H1 (cell line): Measurements from ENCODE around the gene STARD3NL. TPM values are rescaled to one million over a fixed set of nuclear protein-coding genes. Genes with fewer than 3 reads are reported as not detected.

Experiments used
- CTCF ChIA-PET: fragments of 300-600 bp; sonication (Branson Sonifier 250); formaldehyde crosslinking; loops from one replicate; lab custom pipeline; 2021; ENCODE audit not compliant: partially characterized antibody; lab: Charles Lee
- POLR2A ChIA-PET: fragments of 300-600 bp; sonication (Branson Sonifier 250); formaldehyde crosslinking; loops from one replicate; lab custom pipeline; 2021; ENCODE audit warnings: inconsistent platforms; ENCODE audit not compliant: partially characterized antibody; lab: Charles Lee
- DNase-seq, 2 experiments: peaks; one replicate each; pipeline versions ENCODE4 v3.0.0 to v3.0.0-alpha.2; 2010 to 2022; ENCODE audit warnings: low spot score in 2 of 2, low read depth in 1 of 2, mixed read lengths in 1 of 2
- FAIRE-seq: peaks from 2 replicates; lab custom pipeline; 2011; peaks lifted over from hg19 to GRCh38; lab: Jason Lieb, UNC
- H2AFZ ChIP-seq: 2 replicates; pipeline ENCODE4 v1.8.1; 2012; ENCODE audit warnings: low read length, inconsistent platforms
- H2AK5ac ChIP-seq: 2 replicates; pipeline ENCODE4 v1.6.1; 2013; ENCODE audit warnings: low read depth, low read length
- H2BK120ac ChIP-seq: replicated peaks from 2 replicates; pipeline ENCODE3; 2013; ENCODE audit warnings: low read depth, low read length, inconsistent platforms
- H2BK12ac ChIP-seq: 2 replicates; pipeline ENCODE4 v1.6.1; 2013; ENCODE audit warnings: low read depth, low read length
- H2BK15ac ChIP-seq: 2 replicates; pipeline ENCODE4 v1.6.1; 2013; ENCODE audit warnings: low read length
- H2BK20ac ChIP-seq: 2 replicates; pipeline ENCODE4 v1.6.1; 2013; ENCODE audit warnings: low read length
- H2BK5ac ChIP-seq: 2 replicates; pipeline ENCODE4 v1.6.1; 2013; ENCODE audit warnings: low read depth, low read length
- H3K14ac ChIP-seq: 2 replicates; pipeline ENCODE4 v1.6.1; 2013; ENCODE audit warnings: inconsistent platforms; ENCODE audit not compliant: insufficient read length
- H3K18ac ChIP-seq: 2 replicates; pipeline ENCODE4 v1.6.1; 2013; ENCODE audit warnings: low read length; ENCODE audit errors: extremely low read depth
- H3K23ac ChIP-seq: 2 replicates; pipeline ENCODE4 v1.6.1; 2013; ENCODE audit warnings: inconsistent platforms; ENCODE audit not compliant: insufficient read length
- H3K23me2 ChIP-seq: 2 replicates; pipeline ENCODE4 v1.6.1; 2013; ENCODE audit warnings: low read depth, low read length
- H3K27ac ChIP-seq: 2 replicates; pipeline ENCODE4 v1.6.1; 2011; ENCODE audit warnings: low read depth, low read length, inconsistent platforms
- H3K27me3 ChIP-seq, 4 experiments: replicated peaks in 1 of 4; 1 replicate in 1 of 4; 2 replicates in 3 of 4; pipeline versions ENCODE4 v1.6.1 to v1.8.1; 2011 to 2013; ENCODE audit warnings: low read length in 3 of 4, mild to moderate bottlenecking in 3 of 4, inconsistent platforms in 2 of 4, mixed read lengths in 2 of 4, moderate library complexity in 1 of 4; ENCODE audit not compliant: control insufficient read depth in 3 of 4, insufficient read depth in 3 of 4; ENCODE audit errors: extremely low read depth in 1 of 4
- H3K36me3 ChIP-seq, 4 experiments: 2 replicates each; pipeline versions ENCODE4 v1.6.1 to v1.8.1; 2011 to 2013; ENCODE audit warnings: mild to moderate bottlenecking in 4 of 4, low read length in 3 of 4, moderate library complexity in 2 of 4, control low read depth in 1 of 4, inconsistent platforms in 1 of 4; ENCODE audit not compliant: insufficient read depth in 4 of 4, control insufficient read depth in 2 of 4
- H3K4ac ChIP-seq: replicated peaks from 2 replicates; pipeline ENCODE3; 2013; ENCODE audit warnings: low read length, low read depth, mixed read lengths, inconsistent platforms; ENCODE audit not compliant: insufficient read length
- H3K4me1 ChIP-seq, 4 experiments: replicated peaks in 1 of 4; 1 replicate in 1 of 4; 2 replicates in 3 of 4; pipeline versions ENCODE4 v1.6.1 to v1.8.1; 2011 to 2013; ENCODE audit warnings: low read length in 3 of 4, inconsistent platforms in 2 of 4, mixed read lengths in 1 of 4; ENCODE audit not compliant: insufficient read depth in 4 of 4, control insufficient read depth in 3 of 4
- H3K4me2 ChIP-seq, 2 experiments: 2 replicates each; pipeline versions ENCODE4 v1.6.1 to v1.8.1; 2011 to 2013; ENCODE audit warnings: low read depth in 2 of 2, low read length in 2 of 2, control low read depth in 1 of 2, inconsistent platforms in 1 of 2, mild to moderate bottlenecking in 1 of 2; ENCODE audit not compliant: insufficient read depth in 1 of 2
- H3K4me3 ChIP-seq, 4 experiments: fragments of 200-600, 300-600 bp in 1 of 4; sonication (generic), shearing (Covaris generic), sonication (Bioruptor Twin) in 1 of 4; 2 replicates each; pipeline versions ENCODE4 v1.5.1 to v1.8.1; 2011 to 2016; ENCODE audit warnings: low read length in 4 of 4, low read depth in 3 of 4, control low read depth in 2 of 4, inconsistent platforms in 2 of 4, mild to moderate bottlenecking in 2 of 4, mixed read lengths in 1 of 4, moderate library complexity in 1 of 4; ENCODE audit not compliant: insufficient read depth in 2 of 4; ENCODE audit errors: extremely low read depth in 1 of 4
- H3K56ac ChIP-seq: replicated peaks from 2 replicates; pipeline ENCODE3; 2013; ENCODE audit warnings: low read depth, mild to moderate bottlenecking, mixed read lengths, low read length, inconsistent platforms; ENCODE audit not compliant: insufficient read length
- H3K79me1 ChIP-seq: 2 replicates; pipeline ENCODE4 v1.6.1; 2013; ENCODE audit warnings: low read depth, low read length, control low read depth
- H3K79me2 ChIP-seq, 2 experiments: 2 replicates each; pipeline versions ENCODE4 v1.6.1 to v1.8.1; 2012 to 2013; ENCODE audit warnings: low read length in 2 of 2, mild to moderate bottlenecking in 2 of 2, inconsistent platforms in 1 of 2; ENCODE audit not compliant: insufficient read depth in 2 of 2, control insufficient read depth in 1 of 2
- H3K9ac ChIP-seq, 4 experiments: replicated peaks in 1 of 4; 1 replicate in 1 of 4; 2 replicates in 3 of 4; pipeline versions ENCODE4 v1.6.1 to v1.8.1; 2011 to 2013; ENCODE audit warnings: low read depth in 3 of 4, low read length in 3 of 4, control low read depth in 2 of 4, mild to moderate bottlenecking in 2 of 4, moderate library complexity in 2 of 4, inconsistent platforms in 1 of 4; ENCODE audit errors: extremely low read depth in 1 of 4
- H3K9me3 ChIP-seq, 2 experiments: 2 replicates each; pipeline versions ENCODE4 v1.6.1 to v1.8.1; 2012 to 2013; ENCODE audit warnings: mild to moderate bottlenecking in 2 of 2, moderate library complexity in 2 of 2, control low read depth in 1 of 2, inconsistent platforms in 1 of 2, low read depth in 1 of 2, low read length in 1 of 2, mixed read lengths in 1 of 2; ENCODE audit not compliant: insufficient read depth in 2 of 2
- H4K20me1 ChIP-seq, 2 experiments: replicated peaks in 1 of 2; 2 replicates each; pipeline versions ENCODE3 to v1.8.1; 2011 to 2013; ENCODE audit warnings: inconsistent platforms in 2 of 2, low read length in 2 of 2, mild to moderate bottlenecking in 1 of 2; ENCODE audit not compliant: insufficient read depth in 2 of 2, control insufficient read depth in 1 of 2
- H4K5ac ChIP-seq: 2 replicates; pipeline ENCODE4 v1.6.1; 2013; ENCODE audit warnings: low read length, low read depth, mixed read lengths, inconsistent platforms; ENCODE audit not compliant: insufficient read length
- H4K8ac ChIP-seq: 2 replicates; pipeline ENCODE4 v1.8.0; 2013; ENCODE audit warnings: mild to moderate bottlenecking, moderate library complexity, low read length, inconsistent platforms; ENCODE audit not compliant: insufficient read depth; ENCODE audit errors: extremely low read depth
- H4K91ac ChIP-seq: replicated peaks from 2 replicates; pipeline ENCODE3; 2013; ENCODE audit warnings: low read length, mixed read lengths, inconsistent platforms; ENCODE audit not compliant: insufficient read length
- CBX8 ChIP-seq: fragments of 300-800, 300-1000 bp; sonication (generic); IDR thresholded peaks from 2 replicates; pipeline ENCODE4 v1.7.1; 2016; ENCODE audit warnings: low read depth, low read length, borderline replicate concordance
- CTBP2 ChIP-seq: IDR thresholded peaks from 2 replicates; pipeline ENCODE4 v1.7.0; 2011; ENCODE audit warnings: borderline replicate concordance, mild to moderate bottlenecking, moderate library complexity, mixed read lengths, low read length; ENCODE audit not compliant: insufficient read depth, insufficient read length
- EP300 ChIP-seq, 2 experiments: IDR thresholded peaks; 1 replicate in 1 of 2; 2 replicates in 1 of 2; pipeline ENCODE4 v1.6.1; 2011 to 2012; ENCODE audit warnings: low read depth in 2 of 2, low read length in 2 of 2, mild to moderate bottlenecking in 2 of 2, borderline replicate concordance in 1 of 2, inconsistent platforms in 1 of 2, moderate library complexity in 1 of 2
- KDM1A ChIP-seq: fragments of 200-600, 300-600 bp; sonication (generic); IDR thresholded peaks from 2 replicates; pipeline ENCODE4 v1.7.1; 2016; ENCODE audit warnings: mild to moderate bottlenecking, low read length, borderline replicate concordance
- KDM4A ChIP-seq: IDR thresholded peaks from one replicate; pipeline ENCODE4 v1.7.1; 2012; ENCODE audit warnings: low read depth, mild to moderate bottlenecking, moderate library complexity, low read length, inconsistent platforms; ENCODE audit not compliant: severe bottlenecking
- POLR2AphosphoS5 ChIP-seq: IDR thresholded peaks from 2 replicates; pipeline ENCODE4 v1.6.1; 2011; ENCODE audit warnings: low read depth, low read length
- RNF2 ChIP-seq: fragments of 200-900, 300-1000 bp; sonication (generic); IDR thresholded peaks from 2 replicates; pipeline ENCODE4 v1.7.1; 2016; ENCODE audit warnings: borderline replicate concordance, low read depth, mild to moderate bottlenecking, antibody characterized with exemption, low read length; ENCODE audit not compliant: poor library complexity, severe bottlenecking; ENCODE audit errors: missing control alignments
- SAP30 ChIP-seq: fragments of 300-600 bp; sonication (generic); IDR thresholded peaks from 2 replicates; pipeline ENCODE4 v1.7.1; 2012; ENCODE audit warnings: low read length, moderate library complexity, mild to moderate bottlenecking, inconsistent platforms; ENCODE audit not compliant: insufficient read depth, insufficient replicate concordance
- SIN3A ChIP-seq, 2 experiments: IDR thresholded peaks in 1 of 2; conservative IDR thresholded peaks in 1 of 2; 2 replicates each; pipeline ENCODE4 v1.6.1; 2011 to 2012; ENCODE audit warnings: low read length in 2 of 2, improper control_type of control experiment in 1 of 2, low read depth in 1 of 2, mild to moderate bottlenecking in 1 of 2
- SP2 ChIP-seq: IDR thresholded peaks from 2 replicates; pipeline ENCODE4 v1.6.1; 2012; ENCODE audit warnings: mild to moderate bottlenecking, low read length, inconsistent platforms
- SUZ12 ChIP-seq: fragments of 200-600 bp; sonication (generic); IDR thresholded peaks from 2 replicates; pipeline ENCODE4 v1.6.1; 2012; ENCODE audit warnings: mild to moderate bottlenecking, inconsistent platforms, low read length, moderate library complexity, mixed read lengths
- WGBS, 2 experiments: shearing (Covaris generic) in 1 of 2; methylation state at CpG; one replicate each; pipeline versions ENCODE4 v1.1.6 to v1.1.7; 2013 to 2015; ENCODE audit warnings: low lambda C conversion rate in 2 of 2, mixed read lengths in 2 of 2, inconsistent platforms in 1 of 2, low coverage in 1 of 2, missing lambda C conversion rate in 1 of 2; ENCODE audit not compliant: insufficient replicate concordance in 2 of 2, insufficient coverage in 1 of 2, insufficient read length in 1 of 2; ENCODE audit errors: extremely low coverage in 1 of 2, missing lambda C conversion rate in 1 of 2; 5-methylcytosine and 5-hydroxymethylcytosine counted together
- polyA plus RNA-seq, 7 experiments: library from polyadenylated mRNA; depleted of rRNA in 3 of 7; stranded (reverse) in 5 of 7; unstranded in 2 of 7; fragments of >200 nt in 5 of 7; fragments of 200-250 nt in 2 of 7; gene quantifications; 1 replicate in 5 of 7; 2 replicates in 1 of 7; 4 replicates in 1 of 7; pipeline versions ENCODE4 v1.2.1 to v1.2.3, GENCODE V29; 2011 to 2013; ENCODE audit warnings: missing spikeins in 2 of 7, mixed read lengths in 2 of 7
- total RNA-seq: library from RNA; stranded (reverse); fragmentation: NEBNext Ultra II Directional; extraction: Animal tissue kit (Norgen Biotek cat#: 25700); gene quantifications from 2 replicates; pipeline ENCODE4 v1.2.1, GENCODE V29; 2021

The STARD3NL gene
- total and polyA plus RNA-seq, 2 of the 8 experiments (the other 6 are each of a cell fraction or from before 2014, with no cell fraction given), result 27.1 to 40.5 TPM

DNA sequence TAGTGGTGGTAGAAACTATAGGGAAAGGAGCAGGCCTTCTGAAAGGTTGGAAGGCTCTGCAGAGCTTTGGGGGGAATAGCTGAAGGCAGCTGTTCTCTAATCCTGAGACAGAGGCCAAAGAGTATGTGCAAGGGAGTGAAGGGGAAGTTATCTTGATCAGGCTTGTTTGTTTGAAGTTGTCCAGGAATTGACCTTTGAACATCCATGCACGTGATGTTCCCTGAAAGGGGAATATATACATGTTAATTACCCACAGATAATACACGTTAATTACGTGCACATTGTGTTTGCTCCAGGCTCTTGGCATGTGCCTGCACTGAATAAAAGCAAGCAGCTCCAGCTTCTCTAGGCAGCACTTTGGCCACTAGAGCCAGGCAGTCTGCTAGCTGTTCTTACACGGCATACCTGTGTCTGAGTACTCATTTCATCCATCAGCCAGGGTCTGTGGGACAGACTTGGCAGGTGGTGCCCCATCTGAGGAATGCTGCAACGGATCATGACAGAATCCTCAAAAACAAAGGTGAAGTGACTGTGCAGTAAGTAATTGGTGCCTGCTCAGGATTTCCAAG lies 18.0 kb upstream of the STARD3NL start:
- Histone ChIP-seq H3K36me3 (no peaks in the 10 kb centered on the region), H3K14ac (no peak overlapping the region), H2AFZ (no peak overlapping the region), H3K4ac (no peak overlapping the region), H3K56ac (no peak overlapping the region), H3K9me3 (peaks cover 4 to 11% of the 10 kb centered on the region in 2 experiments; a peak in 3 of 4 replicates), H2BK5ac (no peak overlapping the region), H4K5ac (no peak overlapping the region), H2BK15ac (no peak overlapping the region), H3K27me3 (no peaks in the 10 kb centered on the region), H3K23me2 (no peaks in the 10 kb centered on the region), H3K79me1 (no peaks in the 10 kb centered on the region), H3K9ac (no peak overlapping the region), H4K91ac (no peak overlapping the region), H3K4me2 (no peak overlapping the region), H4K20me1 (no peaks in the 10 kb centered on the region), H2BK12ac (no peak overlapping the region), H2BK120ac (no peak overlapping the region), H2BK20ac (no peak overlapping the region), H3K27ac (no peak overlapping the region), H3K4me3 (no peak overlapping the region), H2AK5ac (no peak overlapping the region), H3K4me1 (no peaks in the 10 kb centered on the region), H3K23ac (no peak overlapping the region), H3K18ac (no peak overlapping the region), H4K8ac (no peak overlapping the region), H3K79me2 (no peaks in the 10 kb centered on the region)
- FAIRE-seq (no peak), DNase-seq (no peak)
- 89% methylated on average over 5 of the region's 5 CpGs; no CpG with 5 or more reads in 1 of the 2 experiments for WGBS, 2 experiments
- POLR2A ChIA-PET, result interaction anchor here (1.3 kb wide), 1 partner anchor 18 kb away, joined by 5 read pairs; the partner anchor contains the start of gene STARD3NL
- CTCF ChIA-PET, result no interaction called here
- TF ChIP-seq SAP30, result no peak
- TF ChIP-seq SIN3A (conservative IDR thresholded peaks at IDR 0.05 in 1 of 2, IDR thresholded peaks at IDR 0.05 in 1 of 2; ENCODE audit: low read depth in 1 of 2, low read length in 2 of 2), result no peak
- TF ChIP-seq CBX8, result no peak
- TF ChIP-seq KDM4A, result no peak
- TF ChIP-seq RNF2, result no peak
- TF ChIP-seq POLR2AphosphoS5, result no peak
- TF ChIP-seq EP300 (IDR thresholded peaks at IDR 0.05; ENCODE audit: borderline replicate concordance in 1 of 2, low read depth in 2 of 2, low read length in 2 of 2), result no peak
- no peak for TF ChIP-seq CTBP2
- TF ChIP-seq KDM1A, result no peak
- no peak for TF ChIP-seq SUZ12
- TF ChIP-seq SP2, result no peak
